Body of pancreas (tissue), 4 donors: ENCODE results near the gene ZGPAT.

ENCODE experiments used
- CTCF ChIP-seq, 7 experiments: fragments of 450-650 bp in 4 of 7; fragments of 200-600 bp in 3 of 7; sonication (generic) in 3 of 7; IDR thresholded peaks; one replicate each; pipeline ENCODE4 v1.5.1; 2016 to 2019; ENCODE audit warnings: antibody characterized with exemption in 7 of 7
- POLR2A ChIP-seq, 3 donors: fragments of 450-650 bp; IDR thresholded peaks; one replicate each; pipeline ENCODE4 v1.6.1; 2016; ENCODE audit warnings: antibody characterized with exemption in 3 of 3, mild to moderate bottlenecking in 2 of 3

DNA sequence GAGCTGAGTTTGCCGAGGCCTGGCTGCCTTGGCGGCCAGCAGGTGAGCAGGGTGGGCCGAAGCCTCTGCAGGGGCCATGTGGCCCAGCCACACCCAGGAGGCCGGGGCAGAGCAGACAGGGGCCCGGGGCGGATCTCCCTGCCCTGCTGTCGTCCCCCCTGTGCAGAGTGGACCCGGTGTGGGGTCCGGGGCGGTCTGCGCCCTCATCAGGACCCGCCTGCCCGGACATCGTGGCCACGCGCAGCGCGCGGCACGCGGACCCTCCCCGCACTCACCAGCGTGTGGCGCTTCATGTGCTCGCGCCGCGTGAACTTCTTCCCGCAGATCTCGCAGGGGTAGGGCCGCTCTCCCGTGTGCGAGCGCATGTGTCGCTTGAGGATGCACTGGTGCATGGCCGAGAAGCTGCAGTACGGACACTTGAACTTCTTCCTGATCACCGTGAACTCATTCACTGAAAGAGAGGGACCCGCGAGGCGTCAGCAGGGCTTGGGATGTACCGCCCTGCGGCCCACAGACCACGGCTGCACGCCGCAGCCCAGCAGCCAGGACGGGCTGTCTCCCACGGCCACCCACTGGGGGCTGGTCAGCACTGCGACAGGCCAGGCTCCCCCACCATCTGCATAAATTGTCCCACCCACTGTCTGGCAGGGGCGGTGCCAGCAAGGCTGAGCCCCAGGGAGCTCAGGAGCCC is 44.7 kb downstream of the ZGPAT start:
- TF ChIP-seq POLR2A (IDR thresholded peaks at IDR 0.05): no peak
- no peak for TF ChIP-seq CTCF (IDR thresholded peaks at IDR 0.05)
